HG03571 (cell line): ENCODE measurements around the gene TTC32.
"Not testable (repeated sequence)": the region's sequence is repeated elsewhere in the genome, so short reads cannot be mapped to it uniquely, and the experiment has no call there.

Experiments used
- ATAC-seq: cut with Tn5 transposase; IDR thresholded peaks from one replicate; pipeline ENCODE4 v1.9.1; 2021; ENCODE audit not compliant: unreplicated experiment

Gene TTC32

GRCh38 chr2:19901442-19902215 is at the start of gene TTC32:
Gene TTC32 (minus strand): TSS chr2:19901983. CDS start chr2:19901854, 129 bp downstream.
- peak; percentile 91 for ATAC-seq

GRCh38 chr2:19949071-19949470 is 47.3 kb upstream of the TTC32 start:
- no peak for ATAC-seq

DNA sequence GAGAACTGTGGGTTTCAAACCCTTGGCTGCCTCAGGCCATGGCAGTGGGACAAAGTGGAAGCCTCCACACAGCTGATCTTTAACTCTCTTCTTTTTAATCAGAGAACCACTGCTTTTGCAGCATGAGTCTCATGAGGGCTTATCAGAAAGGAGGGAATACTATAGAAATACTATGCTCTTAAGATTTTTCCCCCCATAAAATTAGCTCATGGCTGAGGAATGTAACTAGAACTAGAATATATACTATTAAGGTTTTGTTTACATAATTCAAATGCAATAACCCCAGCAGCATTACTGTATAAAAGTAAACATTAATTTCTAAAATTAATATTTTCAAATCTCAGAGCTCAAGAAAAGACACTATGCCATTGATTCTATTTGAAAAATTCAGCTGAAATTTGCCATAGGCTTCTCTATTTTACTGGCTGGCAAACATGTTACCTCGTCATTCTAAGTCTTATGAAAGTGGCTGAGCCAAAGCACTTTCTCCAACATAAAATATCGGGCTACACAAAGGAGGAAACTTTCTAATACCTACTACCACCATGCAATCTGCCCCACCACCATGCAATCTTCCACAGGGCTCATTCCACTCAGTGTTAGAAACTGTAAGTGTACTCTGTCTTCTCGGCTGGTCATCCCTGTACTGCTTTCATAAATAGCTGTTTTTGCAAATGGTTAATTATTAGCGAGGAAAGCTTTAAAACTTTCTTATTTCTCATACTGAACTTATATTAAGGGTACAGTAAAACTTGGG is 45.6 kb upstream of the TTC32 start:
- ATAC-seq = no peak

GRCh38 chr2:19944205-19944845 is 42.5 kb upstream of the TTC32 start:
- no peak for ATAC-seq

- no peak for ATAC-seq
Measured at GRCh38 chr2:19943189-19943588, 41.4 kb upstream of the TTC32 start.

DNA sequence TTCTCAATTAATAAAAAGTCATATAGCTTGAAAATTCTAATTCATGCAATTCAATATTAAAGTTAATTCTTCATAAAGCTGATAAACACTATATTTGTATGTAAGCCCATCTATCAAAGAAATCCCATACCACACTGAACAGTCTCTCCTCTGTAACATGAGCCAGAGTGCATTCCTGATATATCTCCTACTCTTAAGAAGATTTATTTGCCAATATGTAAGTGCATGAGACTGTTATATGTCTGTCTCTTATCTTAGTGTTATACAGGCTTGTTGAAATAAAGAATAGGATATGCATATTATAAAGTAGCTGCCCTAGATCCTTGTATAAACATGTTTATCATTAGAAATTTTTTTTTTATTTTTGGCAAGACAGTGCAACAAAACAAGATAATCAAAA is 40.4 kb upstream of the TTC32 start:
- ATAC-seq = no peak

DNA sequence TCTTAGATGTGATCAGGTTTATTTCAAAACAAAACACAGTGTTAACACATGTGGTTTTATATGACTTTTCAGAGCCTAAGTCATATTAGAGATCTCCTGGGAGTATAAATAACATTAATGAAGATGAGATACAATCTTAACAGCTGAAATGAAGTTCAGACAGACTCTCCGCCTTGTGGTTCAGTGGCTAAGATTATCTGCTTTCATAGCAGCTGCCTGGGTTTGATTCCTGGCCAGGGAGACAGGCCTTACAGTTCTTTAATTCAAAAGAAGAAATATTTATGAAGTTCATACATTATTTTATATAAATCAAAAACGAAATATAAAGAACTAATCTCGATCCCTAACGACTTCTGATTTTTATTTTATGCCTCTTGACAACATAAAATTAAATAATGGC is 35.2 kb upstream of the TTC32 start:
- ATAC-seq = no peak

GRCh38 chr2:19936203-19936602 is 34.4 kb upstream of the TTC32 start:
- ATAC-seq = no peak

DNA sequence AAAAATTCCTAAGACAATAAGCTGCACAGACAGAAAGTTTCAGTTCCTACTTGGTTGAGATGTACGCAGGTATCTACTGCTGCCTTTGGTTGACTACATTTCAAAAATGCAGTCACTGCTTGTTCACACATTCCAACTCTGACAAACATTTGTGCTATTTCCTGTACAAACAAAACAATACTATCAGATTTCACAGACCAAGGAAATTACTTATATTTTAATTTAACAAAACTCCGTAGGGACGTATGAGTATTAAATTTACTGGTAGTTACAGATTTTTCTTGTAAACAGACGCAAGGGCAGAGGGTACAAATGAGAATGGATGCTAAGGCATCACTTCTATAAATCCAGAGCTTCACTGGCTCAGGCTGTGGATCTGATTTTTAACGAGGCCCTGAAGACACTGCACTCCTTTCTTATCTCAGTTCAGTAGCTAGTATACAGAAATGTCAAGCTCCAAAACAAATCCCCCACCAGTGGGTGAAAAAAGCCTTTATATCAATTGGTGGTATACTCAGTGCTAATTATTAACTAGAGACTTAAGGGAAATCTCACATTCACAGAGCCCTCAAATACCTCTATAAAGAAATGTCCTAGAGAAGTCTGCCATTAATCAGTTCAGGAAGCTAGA is 31.7 kb upstream of the TTC32 start:
- peak; percentile 89 for ATAC-seq

DNA sequence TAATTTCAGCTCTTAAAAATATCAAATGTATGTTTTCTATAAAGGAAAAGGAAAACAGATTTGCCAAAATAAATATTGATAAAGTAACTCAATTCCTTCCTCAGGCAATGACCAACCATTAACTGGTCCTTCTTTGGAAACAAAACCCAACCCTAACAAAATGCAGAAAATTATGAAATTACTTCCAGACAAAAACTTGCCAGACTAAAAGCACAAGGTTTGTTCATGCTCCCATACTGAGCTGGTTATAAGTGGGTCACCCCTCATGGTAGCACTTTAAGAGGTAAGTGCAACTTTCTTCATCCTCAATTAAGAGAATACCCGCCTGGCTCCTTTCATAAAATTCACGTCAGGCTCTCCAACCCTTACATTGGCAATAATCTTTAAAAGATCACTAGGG is 31.1 kb upstream of the TTC32 start:
- ATAC-seq = peak; percentile 38

GRCh38 chr2:19929226-19929625 is 27.4 kb upstream of the TTC32 start:
- ATAC-seq = no peak

DNA sequence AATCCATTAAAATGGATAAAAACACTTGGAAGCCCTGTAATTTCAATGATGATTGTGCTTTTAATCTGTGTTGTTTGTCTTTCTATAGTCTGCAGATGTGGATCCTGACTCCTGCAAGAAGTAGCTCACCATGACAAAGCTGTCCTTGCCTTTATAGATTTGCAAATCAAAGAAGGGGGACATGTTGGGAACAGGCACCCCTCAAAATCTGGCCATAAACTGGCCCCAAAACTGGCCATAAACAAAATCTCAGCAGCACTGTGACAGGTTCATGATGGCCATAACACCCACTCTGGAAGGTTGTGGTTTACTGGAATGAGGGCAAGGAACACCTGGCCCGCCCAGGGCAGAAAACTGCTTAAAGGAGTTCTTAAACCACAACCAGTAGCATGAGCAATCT is 26.0 kb upstream of the TTC32 start:
- ATAC-seq = not testable (repeated sequence)

DNA sequence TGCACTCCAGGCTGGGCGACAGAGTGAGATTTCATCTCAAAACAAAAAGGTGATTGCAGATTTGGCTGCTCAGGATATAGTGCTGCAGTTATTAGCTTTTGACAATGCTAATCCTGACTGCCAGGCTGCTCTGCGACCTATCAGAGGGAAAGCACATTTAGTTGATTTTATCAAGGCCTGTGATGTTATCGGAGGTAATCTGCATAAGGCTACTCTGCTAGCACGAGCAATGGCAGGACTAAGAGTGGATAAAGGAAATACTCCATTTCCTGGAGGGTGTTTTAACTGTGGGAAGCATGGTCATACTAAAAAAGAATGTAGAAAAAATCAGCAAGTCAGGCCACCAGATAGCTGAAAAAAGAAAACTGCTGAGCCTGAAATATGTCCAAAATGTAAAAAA is 22.7 kb upstream of the TTC32 start:
- ATAC-seq = not testable (repeated sequence)

GRCh38 chr2:19922188-19922587 is 20.4 kb upstream of the TTC32 start:
- ATAC-seq = not testable (repeated sequence)

DNA sequence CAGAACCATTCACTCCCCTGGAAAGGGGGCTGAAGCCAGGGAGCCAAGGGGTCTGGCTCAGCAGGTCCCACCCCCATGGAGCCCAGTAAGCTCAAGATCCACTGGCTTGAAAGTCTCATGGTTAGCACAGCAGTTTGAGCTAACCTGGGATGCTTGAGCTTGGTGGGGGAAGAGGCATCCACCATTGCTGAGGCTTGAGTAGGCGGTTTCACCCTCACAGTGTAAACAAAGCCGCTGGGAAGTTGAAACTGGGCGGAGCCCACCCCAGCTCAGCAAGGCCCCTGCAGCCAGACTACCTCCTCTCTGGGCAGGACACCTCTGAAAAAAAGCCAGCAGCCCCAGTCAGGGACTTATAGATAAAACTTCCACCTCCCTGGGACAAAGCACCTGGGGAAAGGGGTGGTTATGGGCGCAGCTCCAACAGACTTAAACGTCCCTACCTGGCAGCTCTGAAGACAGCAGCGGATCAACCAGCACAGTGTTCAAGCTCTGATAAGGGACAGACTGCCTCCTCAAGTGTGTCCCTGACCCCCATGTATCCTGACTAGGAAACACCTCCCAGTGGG is 14.7 kb upstream of the TTC32 start:
- ATAC-seq = no peak

GRCh38 chr2:19914266-19914975 is 12.6 kb upstream of the TTC32 start:
- ATAC-seq = no peak

DNA sequence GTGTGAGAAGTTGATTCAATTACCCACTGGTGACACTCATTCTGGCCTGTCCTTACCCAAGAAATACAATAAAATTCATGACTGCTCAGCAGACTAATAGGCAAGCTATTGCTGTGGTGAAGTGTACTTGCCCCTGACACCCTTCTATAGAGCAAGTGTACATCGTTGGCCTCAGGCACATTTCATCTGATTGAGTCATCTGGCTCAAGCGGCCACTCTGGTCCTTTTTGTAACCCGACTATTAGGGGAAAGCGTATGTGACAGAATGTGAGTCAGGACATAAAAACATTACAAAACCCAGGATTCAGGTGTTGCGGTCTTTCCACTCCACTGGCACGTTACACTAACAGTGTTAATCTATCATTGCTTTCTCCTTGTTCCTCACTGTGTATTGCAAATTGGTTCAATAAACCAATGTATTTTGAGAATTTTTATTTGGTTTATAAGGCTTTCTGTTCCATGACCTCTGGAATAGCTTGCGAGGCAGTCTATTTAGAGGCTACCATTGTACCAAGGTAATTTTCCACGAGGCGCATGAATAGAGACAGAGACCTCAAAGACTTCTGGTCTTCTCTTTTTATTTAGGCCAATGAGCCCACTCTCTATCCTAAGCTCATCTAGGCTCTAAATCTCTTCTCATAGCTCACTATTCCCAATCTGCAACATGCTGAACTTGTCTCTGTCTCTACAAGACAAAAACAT is 10.2 kb upstream of the TTC32 start:
- ATAC-seq = no peak

- ATAC-seq = no peak
Measured at GRCh38 chr2:19902216-19902740, 495 bp upstream of the TTC32 start.

DNA sequence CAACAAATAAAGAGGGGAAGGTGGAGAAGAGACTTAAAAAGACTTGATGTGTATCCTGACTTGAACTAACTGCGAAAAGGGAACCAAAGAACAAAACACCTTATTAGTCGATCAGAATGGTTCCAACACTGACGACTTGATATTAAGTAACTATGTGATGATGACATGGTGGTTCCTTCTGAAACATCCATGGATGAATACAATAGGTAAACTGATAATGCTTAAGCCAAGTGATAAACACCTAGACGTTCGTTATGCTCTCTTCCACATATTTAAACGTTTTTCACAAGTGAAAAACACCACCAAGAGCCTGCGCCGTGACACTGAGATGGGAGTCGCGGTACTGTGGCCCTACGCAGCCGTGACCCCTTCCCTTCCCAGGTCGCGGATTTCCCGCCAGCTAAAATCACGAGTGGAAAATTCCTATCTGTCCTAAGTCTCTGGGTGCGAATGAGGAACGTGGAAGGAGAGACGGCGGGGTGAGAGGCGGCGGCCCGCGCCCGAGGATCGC is 797 bp downstream of the TTC32 start:
- peak; percentile 4 for ATAC-seq
